RWPE2 (cell line): ENCODE results near the gene CCDC120.

Experiments used
- ATAC-seq: fragments of 200-7000 bp; cut with Tn5 transposase; 3 replicates; pipeline ENCODE4 v1.9.1; 2021; ENCODE audit warnings: low read depth
- DNase-seq: peaks from one replicate; pipeline ENCODE4 v3.0.0-alpha.2; 2020; ENCODE audit warnings: low spot score
- H3K27ac ChIP-seq: fragments of 450-650 bp; 2 replicates; pipeline ENCODE4 v1.5.1; 2017; ENCODE audit warnings: mild to moderate bottlenecking; ENCODE audit not compliant: poor library complexity, severe bottlenecking
- H3K27me3 ChIP-seq: fragments of 250-450 bp; sonication (Bioruptor Pico); 2 replicates; pipeline ENCODE4 v1.5.1; 2021; ENCODE audit warnings: mild to moderate bottlenecking, moderate library complexity; ENCODE audit not compliant: insufficient read depth, poor library complexity, severe bottlenecking
- H3K36me3 ChIP-seq: fragments of 250-450 bp; sonication (Bioruptor Pico); 2 replicates; pipeline ENCODE4 v1.5.1; 2020; ENCODE audit warnings: low read depth, mild to moderate bottlenecking, moderate library complexity
- H3K4me1 ChIP-seq: fragments of 250-450 bp; sonication (Bioruptor Pico); 2 replicates; pipeline ENCODE4 v1.5.1; 2021; ENCODE audit warnings: mild to moderate bottlenecking, moderate library complexity; ENCODE audit not compliant: insufficient read depth, poor library complexity, severe bottlenecking
- H3K4me3 ChIP-seq: fragments of 250-450 bp; sonication (Bioruptor Pico); 2 replicates; pipeline ENCODE4 v1.5.1; 2021; ENCODE audit warnings: mild to moderate bottlenecking, moderate library complexity; ENCODE audit not compliant: severe bottlenecking
- H3K9me3 ChIP-seq: fragments of 250-450 bp; sonication (Bioruptor Pico); 2 replicates; pipeline ENCODE4 v1.5.1; 2021; ENCODE audit warnings: mild to moderate bottlenecking, moderate library complexity; ENCODE audit not compliant: severe bottlenecking
- TF ChIP-seq, protein P1 (sequence below): fragments of 450-650 bp; IDR thresholded peaks from one replicate; pipeline ENCODE4 v1.5.1; 2017; ENCODE audit warnings: mild to moderate bottlenecking, moderate library complexity; ENCODE audit not compliant: poor library complexity, severe bottlenecking

Gene CCDC120, protein sequence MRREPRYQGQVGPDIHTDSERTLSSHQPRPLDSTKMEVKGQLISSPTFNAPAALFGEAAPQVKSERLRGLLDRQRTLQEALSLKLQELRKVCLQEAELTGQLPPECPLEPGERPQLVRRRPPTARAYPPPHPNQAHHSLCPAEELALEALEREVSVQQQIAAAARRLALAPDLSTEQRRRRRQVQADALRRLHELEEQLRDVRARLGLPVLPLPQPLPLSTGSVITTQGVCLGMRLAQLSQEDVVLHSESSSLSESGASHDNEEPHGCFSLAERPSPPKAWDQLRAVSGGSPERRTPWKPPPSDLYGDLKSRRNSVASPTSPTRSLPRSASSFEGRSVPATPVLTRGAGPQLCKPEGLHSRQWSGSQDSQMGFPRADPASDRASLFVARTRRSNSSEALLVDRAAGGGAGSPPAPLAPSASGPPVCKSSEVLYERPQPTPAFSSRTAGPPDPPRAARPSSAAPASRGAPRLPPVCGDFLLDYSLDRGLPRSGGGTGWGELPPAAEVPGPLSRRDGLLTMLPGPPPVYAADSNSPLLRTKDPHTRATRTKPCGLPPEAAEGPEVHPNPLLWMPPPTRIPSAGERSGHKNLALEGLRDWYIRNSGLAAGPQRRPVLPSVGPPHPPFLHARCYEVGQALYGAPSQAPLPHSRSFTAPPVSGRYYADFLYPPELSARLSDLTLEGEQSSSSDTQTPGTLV

DNA sequence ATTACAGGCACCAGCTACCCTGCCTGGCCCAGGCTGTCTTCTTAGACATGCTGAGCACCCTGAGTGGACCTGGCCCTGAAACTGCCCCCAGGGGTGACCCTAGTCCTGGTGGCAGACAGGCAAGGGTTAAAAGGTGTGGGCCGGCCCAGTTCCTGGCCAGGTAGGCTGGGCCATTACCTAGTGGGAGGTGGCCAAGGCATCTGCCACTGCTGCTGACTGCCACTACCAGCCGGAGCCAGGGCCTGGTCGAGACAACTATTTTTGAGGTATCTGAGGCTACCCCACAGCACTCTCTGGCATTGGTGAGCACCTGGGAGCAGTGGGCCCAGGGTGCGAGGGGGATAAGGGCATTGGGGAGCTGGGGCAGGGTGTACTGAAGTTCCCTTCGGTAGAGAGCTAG lies at the start of gene CCDC120:
CCDC120 (plus strand) TSS at position 206 of the 400 bp plus-strand sequence. CDS start 3,043 bp downstream, outside the sequence.
- DNase-seq (no peak), ATAC-seq (peak; percentile 86)
- H3K27ac ChIP-seq: peak within 1 kb of the TSS; percentile 85
- H3K27me3 ChIP-seq: no peaks in the 10 kb centered on the region
- peak within 1 kb of the TSS; percentile 49 for H3K4me3 ChIP-seq
- no peaks in the 10 kb centered on the region for H3K9me3 ChIP-seq
- TF ChIP-seq, protein P1, sequence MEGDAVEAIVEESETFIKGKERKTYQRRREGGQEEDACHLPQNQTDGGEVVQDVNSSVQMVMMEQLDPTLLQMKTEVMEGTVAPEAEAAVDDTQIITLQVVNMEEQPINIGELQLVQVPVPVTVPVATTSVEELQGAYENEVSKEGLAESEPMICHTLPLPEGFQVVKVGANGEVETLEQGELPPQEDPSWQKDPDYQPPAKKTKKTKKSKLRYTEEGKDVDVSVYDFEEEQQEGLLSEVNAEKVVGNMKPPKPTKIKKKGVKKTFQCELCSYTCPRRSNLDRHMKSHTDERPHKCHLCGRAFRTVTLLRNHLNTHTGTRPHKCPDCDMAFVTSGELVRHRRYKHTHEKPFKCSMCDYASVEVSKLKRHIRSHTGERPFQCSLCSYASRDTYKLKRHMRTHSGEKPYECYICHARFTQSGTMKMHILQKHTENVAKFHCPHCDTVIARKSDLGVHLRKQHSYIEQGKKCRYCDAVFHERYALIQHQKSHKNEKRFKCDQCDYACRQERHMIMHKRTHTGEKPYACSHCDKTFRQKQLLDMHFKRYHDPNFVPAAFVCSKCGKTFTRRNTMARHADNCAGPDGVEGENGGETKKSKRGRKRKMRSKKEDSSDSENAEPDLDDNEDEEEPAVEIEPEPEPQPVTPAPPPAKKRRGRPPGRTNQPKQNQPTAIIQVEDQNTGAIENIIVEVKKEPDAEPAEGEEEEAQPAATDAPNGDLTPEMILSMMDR: no peak
- H3K36me3 ChIP-seq: peaks cover 14% of the 10 kb centered on the region
- H3K4me1 ChIP-seq: no peaks in the 10 kb centered on the region

DNA sequence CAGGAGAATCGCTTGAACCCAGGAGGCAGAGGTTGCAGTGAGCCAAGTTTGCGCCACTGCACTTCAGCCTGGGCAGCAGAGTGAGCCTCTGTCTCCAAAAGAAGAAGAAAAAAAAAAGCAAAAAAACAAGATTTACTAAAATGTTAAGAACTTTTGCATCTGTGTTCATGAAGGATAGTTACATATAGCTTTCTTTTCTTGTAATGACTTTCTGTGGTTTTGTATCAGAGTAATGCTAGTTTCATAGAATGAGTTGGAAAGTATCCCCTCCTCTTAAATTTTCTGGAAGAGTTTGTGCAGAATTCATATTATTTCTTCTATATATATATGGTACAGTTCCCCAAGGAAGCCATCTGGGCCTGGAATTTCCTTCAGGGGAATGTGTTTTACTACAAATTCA lies 39.7 kb upstream of the CCDC120 start:
- ATAC-seq (no peak), DNase-seq (no peak)

DNA sequence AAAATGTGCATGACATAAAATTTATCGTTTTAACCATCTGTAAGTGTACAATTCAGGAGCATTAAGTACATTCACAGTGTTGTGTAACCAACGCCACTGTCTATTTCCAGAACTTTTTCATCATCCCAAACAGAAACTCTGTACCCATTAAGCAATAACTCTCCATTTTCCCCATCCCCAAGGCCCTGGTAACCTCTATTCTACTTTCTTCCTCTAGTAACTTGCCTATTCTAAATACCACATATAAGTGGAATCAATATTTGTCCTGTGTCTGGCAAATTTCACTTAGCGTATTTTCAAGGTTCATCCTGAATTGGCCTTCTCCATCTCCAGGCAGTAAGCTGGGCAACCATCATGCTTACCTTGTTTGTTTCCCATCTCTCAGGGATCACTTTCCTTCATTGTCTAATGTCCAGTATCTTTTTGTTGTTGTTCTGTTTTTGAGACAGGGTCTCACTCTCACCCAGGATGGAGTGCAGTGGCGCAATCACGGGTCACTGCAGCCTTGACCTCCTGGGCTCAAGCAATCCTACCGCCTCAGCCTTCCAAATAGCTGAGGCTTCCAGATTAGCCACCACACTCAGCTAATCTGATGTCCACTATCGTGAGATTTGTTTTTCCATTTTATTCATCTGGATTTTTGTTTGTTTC lies 39.1 kb upstream of the CCDC120 start:
- no peaks in the 10 kb centered on the region for H3K27me3 ChIP-seq
- no peak for DNase-seq
- TF ChIP-seq, protein P1: no peak

More for the DNA sequence above, 39.7 kb upstream of the CCDC120 start:
- H3K27me3 ChIP-seq: no peaks in the 10 kb centered on the region
- TF ChIP-seq, protein P1: no peak
- no peaks in the 10 kb centered on the region for H3K9me3 ChIP-seq
- no peaks in the 10 kb centered on the region for H3K4me1 ChIP-seq
- H3K36me3 ChIP-seq: no peaks in the 10 kb centered on the region
- no peak overlapping the region for H3K4me3 ChIP-seq
- H3K27ac ChIP-seq: no peak overlapping the region

DNA sequence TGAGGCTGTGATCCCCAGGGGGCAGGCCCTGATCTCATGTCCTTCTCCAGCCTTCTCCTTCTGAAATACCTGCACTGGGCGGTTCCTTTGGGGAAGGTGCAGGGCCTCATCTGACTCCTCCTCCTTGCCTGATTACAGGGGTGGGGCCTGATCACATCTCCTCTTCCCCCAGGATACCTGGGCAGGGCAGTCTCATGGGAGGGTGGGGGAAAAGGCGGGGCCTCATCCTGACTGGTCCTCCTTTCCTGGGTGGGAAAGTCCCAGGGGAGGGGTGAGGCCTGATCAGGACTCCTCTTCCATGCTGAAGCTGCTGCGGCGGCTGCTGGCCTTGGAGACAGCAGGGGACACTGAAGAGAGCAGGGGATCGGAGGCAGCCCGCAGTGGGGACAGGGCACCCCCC lies 28.9 kb upstream of the CCDC120 start:
- TF ChIP-seq, protein P1: no peak
- H3K9me3 ChIP-seq: no peaks in the 10 kb centered on the region
- ATAC-seq (peak; percentile 96), DNase-seq (peak; percentile 76)
- no peaks in the 10 kb centered on the region for H3K27me3 ChIP-seq
- H3K4me1 ChIP-seq: no peaks in the 10 kb centered on the region
- H3K27ac ChIP-seq: peak overlapping the region; percentile 35
- H3K36me3 ChIP-seq: peaks cover 29% of the 10 kb centered on the region
- H3K4me3 ChIP-seq: no peak overlapping the region

More for the DNA sequence above, 39.1 kb upstream of the CCDC120 start:
- Histone ChIP-seq H3K36me3 (no peaks in the 10 kb centered on the region), H3K9me3 (no peaks in the 10 kb centered on the region), H3K4me3 (no peak overlapping the region), H3K27ac (no peak overlapping the region), H3K4me1 (no peaks in the 10 kb centered on the region)
- no peak for ATAC-seq
